NCI-H510A (cell line): Measurements from ENCODE around the gene ATP5F1A.

ENCODE experiments used
- DNase-seq: peaks from one replicate; lab custom pipeline; 2025; lab: John Stamatoyannopoulos, UW

ATP5F1A gene

DNA sequence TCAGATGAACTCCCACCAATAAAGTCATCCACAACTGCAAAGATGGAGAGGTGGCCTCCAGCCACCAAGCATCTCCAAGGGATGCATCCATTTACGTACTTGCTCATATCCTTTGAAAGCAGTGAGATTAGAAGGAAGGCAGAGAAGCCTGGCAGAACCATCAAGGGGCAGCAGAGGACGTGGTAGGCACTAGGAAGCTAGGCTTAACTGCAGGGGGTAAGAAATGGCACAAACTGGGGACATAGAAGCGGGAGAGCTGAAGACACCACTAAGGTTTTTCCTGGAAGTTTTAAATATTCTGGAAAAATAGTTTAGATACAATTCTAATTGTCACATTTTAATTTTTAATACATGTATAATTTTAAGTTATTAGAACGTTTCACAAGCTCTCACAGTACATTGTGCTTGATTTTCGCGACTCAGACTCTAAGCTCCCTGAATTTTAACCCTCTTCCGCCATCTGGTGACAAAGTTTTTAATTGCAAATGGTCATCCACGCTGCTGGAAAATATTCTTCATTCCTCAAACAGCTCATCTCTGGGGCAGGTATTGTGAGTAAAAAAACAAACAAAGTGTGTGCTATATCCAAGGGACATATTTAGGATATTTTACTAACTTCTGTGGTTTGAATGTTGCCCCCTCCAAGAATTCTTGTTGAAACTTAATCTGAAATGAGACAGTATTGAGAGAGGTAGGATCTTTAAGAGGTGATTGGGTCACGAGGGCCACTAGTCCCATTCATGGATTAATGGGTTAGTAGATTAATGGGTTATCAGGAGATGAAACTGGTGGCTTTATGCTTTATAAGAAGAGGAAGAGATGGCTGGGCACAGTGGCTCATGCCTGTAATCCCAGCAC is 24.4 kb downstream of the ATP5F1A start:
- no peak for DNase-seq

DNA sequence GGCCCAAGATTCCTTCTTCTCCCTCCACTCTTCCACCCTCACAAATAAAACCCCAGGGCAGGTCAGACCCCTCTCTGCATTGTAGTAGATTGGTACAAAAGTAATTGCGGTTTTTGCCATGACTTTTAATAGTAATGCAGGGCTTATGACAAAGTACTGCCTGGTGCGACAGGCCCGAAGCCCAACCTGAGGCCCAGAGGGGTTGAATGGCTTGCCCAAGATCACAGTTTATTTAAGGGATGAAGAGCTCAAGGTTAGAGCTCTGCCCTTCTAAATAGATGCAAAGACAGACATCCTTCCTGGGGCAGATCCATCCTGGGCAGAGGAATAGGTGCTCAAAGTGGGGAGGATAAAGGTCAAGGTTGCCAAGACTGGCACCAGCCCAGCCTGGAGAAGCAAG is 25.1 kb downstream of the ATP5F1A start:
- DNase-seq, result no peak

DNA sequence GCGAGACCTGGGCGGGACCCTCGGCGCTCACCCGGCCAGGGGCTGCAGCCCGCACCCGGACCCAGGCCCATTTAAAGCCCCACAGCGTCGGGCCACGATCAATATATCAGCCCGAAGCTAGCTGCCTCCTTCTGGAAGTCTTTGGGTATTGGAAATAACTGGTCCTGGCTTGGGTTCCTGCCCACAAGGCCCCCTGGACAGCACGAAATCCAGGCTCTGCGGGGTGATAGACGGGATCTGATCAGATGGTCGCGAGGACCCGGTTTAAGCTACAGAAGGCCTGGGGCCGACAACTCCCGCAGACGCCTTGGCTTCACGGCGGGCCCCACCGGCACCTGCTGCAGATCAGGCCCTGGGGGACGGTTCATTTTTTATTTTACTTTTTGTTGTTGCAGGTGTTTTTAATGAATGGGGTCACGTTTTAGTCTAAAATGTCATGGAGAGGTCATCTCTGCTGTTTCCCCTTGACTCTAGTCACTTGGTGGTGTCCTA is 25.7 kb downstream of the ATP5F1A start:
- no peak for DNase-seq

DNA sequence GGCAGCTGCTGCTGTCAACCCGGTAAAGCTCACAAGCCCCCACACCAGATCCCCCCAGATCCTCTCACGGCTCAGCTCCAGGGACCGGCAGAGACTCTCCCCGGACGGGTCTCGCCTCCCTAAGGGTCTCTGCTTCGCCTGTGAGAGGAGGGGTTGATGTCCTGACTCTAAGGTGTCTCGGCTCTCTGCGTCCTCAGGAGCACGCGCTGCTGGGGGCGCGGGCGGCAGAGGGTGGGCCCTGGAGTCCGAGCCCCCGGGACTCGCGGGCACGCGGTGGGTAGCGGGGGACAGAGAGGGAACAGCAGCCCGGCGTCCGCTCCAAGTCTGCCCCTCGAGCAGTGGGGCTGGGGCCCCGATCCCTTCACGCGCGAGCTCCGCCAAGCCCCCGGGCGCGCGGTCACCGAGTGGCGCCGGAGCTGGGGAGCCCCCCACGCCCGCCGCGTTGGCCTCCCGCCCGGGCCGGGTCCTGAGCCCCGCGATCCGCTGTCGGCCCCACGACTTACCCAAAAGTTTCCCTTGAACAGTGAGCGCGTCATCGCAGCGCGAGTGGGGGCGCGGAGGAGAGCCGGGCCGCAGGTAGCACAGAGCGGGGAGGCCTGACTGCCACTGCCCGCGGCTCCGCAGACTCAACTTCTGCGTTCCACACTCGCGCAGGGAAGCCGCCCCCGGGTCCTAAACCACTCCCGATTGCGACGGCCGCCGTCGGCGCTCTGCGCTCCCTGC is 26.3 kb downstream of the ATP5F1A start, which contains the start of gene PSTPIP2:
Gene PSTPIP2, minus strand, starts transcription at position 608 of the 723 bp plus-strand sequence. Its CDS starts 72 bp downstream, at position 536.
- DNase-seq, result no peak

DNA sequence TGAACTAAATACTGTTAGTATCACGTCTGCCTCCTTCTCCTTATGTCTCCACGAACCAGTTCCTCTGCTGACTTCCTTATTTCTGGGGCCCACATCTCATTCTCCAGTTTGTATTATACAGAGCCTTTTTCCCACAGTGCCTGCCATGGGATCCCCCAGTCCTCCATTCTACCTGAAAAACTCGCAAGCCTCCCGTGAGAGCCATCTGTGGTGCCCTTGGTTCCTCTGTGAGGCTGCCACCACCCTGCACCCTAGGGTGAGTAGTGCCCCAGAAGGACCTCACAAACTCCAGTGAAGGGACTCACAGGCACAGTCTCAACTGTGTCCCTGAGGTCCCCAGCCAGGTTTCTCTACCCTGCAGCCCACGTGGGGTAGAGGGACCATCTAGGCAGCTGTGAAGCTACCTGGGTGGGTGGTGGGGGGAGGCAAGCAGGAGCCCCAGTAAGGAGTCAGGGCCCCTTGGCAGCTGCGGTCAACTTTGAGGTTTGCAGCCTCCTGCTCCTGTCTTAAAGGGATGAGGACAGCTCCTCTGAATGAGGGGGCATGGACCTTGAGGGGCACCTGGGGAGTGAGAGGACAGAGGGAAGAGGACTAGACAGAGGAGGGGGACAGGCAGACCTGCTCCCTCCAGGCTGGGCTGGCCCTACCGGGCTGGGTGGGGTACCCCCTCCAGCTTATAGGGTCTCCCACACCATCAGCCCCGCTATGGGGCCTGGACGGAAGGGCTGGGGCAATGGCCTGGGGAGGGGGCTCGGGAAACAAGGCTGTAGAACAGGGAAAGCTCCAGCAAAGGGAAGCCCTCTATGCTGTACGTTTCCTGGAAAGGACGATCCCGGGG is 27.1 kb downstream of the ATP5F1A start:
- no peak for DNase-seq

DNA sequence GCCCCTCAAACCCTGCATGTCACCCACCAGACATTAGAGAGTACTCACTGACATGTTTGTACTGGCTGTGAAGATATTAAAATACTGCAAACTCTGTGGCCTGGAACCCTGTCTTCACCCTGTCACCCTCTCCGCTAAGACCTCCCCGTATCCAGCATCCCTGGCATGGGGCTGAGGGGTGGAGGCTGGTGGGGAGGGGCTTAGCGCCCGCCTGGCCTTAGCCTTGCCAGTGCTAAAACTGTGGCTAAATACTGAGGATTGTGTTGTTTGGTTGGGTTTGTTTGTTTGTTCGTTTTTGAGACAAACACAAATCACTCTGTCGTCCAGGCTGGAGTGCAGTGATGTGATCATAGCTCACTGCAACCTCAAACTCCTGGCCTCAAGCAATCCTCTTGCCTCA is 27.9 kb downstream of the ATP5F1A start:
- DNase-seq, result no peak

DNA sequence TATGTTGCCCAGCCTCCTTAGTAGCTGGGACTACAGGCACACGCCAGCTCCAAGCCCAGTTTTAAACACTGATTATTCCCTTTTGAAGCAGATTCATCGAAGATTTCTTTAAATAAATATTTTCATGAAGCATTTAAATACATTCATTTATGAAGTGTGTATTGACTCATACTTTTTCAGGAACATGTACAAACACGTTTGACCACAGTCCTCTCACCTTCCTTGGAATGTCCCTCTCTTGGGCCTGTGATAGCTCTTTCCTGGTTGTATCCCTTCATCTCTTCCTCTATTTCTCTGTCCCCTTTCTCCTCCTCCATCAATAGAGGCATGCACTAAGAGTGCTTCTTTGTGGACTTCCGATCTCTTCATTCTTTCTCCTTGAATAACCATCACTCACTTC is 28.6 kb downstream of the ATP5F1A start:
- no peak for DNase-seq

DNA sequence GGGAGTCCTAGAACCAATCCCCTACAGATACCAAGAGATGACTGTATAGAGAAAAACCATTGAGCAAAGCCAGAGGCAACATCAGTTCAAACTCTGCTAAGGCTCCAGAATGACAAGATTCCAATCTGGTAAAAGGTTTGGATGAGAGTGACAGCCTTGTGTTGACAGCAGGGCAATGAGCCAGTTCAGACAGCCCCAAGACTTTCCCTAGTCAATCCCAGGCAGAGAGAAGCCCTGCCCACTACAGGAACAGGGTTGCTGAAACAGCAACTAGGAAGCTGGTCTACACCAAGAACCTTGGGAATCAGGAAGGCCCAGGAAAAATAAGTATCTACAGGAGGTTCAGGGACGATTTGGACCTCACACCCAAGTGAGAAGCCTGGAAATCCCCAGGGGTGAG is 29.3 kb downstream of the ATP5F1A start:
- no peak for DNase-seq

DNA sequence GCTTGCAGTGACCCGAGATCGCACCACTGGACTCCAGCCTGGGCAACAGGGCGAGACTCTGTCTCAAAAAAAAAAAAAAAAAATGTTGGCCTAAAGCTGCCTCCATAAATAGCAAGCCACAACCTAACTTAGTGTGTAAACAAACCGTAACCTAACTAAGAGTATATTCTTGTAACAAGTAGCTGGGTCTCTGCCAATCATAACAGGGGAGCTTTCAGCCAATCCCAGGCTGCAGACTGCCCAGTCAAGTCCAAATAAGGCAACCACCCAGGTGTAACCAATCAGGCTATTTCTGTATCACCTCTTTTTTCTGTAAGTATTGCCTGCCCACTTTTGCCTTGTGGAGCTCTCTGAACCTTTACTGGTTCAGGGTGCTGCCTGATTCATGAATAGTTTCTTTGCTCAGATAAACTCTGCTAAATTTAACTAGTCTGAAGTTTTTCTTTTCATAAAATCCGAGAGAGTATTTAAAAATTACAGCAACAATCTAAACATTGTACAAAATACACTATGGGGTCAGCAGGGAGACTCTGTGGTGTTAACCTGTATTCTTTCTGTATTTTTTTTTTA is 30.6 kb downstream of the ATP5F1A start:
- no peak for DNase-seq

DNA sequence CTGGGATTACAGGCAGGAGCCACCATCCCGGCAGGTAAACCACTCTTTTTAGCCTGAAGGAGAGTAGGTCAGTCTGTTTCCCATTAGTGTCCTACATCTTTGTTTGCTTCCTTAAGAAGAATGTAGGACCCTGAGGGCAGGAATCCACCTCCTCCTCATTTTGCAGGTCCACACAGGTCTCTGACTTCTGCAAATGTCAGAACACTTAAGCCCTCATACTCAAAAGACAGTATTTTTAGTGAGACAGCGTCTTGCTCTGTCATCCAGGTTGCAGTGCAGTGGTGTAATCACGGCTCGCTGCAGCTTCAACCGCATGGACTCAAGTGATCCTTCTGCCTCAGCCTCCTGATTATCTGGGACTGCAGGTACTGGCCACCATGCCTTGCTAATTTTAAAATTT is 35.3 kb downstream of the ATP5F1A start:
- DNase-seq, result no peak

DNA sequence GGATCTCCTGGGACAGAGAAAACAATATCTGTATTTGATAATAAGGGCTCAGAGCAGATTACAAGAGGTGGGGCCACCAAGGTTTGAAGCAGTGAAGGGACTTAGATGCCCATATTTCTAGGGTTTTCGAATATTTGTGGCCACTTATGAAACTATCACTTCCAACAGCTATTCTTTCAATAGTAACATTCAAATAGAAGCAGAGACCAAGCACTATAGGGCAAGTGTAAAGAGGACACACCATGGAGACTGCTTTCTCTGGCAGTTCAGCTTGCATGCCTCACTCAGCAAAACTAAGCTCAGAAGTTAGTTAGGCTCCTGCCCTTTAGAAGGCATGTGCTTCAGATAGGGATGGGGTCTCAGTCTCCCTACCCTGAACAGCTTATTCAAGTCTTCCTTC is 36.3 kb downstream of the ATP5F1A start:
- no peak for DNase-seq

DNA sequence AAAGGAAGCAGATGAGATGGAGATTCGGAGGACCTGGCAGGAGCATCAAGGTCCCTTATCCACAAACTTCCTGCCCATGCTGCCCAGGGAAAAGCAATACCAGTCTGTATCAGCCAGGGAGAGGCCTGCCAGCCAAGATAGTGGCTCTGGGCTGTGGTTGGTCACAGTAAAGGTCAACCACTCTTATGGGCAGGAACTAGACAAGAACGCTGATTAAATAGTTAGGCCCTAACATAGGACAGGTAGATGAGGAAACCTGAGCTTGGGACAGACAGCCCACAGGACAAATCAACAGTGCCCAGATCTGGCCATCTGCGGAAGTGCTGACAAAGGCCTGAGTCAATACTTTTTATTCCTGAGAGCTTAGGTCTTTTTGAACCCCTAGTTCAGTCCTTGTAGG is 36.7 kb downstream of the ATP5F1A start:
- no peak for DNase-seq

DNA sequence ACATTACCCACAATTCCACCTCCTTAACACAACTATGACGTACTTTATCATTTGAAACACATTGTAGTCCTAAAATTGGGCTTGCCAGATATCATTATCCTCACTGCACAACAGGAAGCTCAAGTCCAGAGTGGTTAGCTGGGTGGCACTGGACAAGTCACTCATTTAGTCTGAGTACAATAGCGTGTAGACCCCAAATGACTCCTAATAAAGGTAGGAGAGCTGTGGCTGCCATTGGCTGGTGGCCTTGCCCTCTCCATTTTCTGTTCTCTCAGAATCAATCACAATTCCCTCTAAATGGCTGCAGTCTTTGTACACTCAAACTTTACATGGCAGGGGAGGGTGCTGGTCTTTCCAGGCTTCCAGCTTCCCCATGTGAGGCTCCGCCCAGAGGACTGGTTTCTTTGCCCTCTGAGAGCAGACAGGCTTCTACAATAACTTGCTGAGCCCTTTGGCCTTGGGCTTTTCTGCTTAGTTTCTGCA is 37.7 kb downstream of the ATP5F1A start:
- DNase-seq, result no peak

DNA sequence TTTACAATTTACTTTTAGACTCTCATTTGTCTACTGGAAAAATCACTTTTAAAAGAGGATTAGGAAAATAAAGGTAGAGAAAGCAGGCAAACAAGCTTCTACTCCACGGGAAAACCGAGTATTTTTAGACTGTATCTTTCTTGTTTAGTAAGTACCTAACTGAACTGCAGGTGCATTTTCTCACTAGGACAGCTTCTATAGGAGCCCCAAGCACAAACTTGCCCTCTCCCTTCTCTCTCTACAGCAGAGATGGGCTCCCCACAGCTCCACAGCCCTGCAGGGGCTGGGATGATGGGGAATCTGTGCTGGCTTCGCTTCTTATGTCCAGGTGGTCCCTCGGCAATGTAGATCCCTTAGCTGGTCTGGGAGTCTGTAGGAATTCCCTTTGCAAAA is 42.3 kb downstream of the ATP5F1A start:
- DNase-seq, result no peak

DNA sequence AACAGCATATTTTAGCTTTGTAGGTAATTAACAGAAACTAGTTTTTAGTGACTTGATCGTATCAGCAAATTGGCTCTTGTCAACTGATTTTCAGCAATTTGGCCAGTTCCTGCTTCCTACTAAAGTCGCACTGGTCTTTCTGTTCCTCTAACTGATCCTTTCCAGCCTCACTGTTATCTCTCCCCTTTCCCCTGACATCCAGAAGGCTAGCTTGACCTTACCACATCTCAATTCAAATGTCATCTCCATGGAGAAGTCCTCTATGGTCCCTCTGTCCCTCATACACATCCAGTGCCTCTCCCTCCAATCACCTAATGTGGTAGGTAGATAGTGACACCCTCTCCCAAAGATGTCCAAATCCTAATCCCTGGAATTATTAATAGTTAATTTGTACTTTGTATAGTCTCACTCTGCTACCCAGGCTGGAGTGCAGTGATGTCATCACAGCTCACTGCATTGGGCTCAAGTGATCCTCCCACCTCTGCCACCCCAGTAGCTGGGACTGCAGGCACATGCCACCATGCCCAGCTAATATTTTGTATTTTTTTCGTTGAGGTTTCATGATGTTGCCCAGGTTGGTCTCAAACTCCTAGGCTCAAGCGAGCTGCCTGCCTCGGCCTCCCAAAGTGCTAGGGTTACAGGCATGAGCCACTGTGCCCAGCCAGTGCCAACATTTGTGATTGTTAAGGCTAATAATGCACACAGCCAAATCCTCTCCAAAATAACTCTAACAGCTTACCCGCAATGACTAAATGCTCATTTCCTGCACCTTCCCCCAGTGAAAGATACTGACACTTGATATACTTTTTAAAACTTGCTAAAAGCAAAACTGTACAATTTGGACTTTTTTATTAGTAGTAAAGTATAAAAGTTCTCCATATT is 42.9 kb downstream of the ATP5F1A start:
- DNase-seq, result no peak

DNA sequence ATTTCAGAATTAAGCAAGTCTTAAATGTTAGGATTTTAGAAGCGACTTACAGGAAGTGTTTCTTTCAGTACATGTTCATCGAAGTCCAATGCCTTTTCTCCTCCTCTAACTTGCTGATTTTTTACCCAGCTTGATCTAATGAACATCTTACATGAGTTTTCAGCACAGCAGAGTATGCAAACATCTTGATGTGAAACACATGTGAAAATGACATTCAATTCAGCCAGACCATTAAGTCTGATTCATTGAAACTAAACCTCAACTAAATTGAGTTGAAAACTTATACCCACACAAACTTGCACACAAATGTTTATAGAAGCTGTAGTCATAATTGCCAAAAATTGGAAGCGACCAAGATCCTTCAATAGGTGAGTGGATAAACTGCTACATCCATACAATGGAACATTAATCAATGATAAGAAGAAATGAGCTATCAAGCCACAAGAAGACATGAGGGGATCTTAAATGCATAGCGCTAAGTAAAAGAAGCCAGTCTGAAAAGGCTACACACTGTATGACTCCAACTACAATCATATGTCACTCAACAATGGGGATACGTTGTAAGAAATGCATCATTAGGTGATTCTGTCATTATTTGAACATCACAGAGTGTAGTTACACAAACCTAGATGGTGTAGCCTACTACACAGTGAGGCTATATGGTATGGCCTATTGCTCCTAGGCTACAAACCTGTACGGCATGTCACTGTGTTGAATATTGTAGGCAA is 44.6 kb downstream of the ATP5F1A start:
- DNase-seq, result no peak

DNA sequence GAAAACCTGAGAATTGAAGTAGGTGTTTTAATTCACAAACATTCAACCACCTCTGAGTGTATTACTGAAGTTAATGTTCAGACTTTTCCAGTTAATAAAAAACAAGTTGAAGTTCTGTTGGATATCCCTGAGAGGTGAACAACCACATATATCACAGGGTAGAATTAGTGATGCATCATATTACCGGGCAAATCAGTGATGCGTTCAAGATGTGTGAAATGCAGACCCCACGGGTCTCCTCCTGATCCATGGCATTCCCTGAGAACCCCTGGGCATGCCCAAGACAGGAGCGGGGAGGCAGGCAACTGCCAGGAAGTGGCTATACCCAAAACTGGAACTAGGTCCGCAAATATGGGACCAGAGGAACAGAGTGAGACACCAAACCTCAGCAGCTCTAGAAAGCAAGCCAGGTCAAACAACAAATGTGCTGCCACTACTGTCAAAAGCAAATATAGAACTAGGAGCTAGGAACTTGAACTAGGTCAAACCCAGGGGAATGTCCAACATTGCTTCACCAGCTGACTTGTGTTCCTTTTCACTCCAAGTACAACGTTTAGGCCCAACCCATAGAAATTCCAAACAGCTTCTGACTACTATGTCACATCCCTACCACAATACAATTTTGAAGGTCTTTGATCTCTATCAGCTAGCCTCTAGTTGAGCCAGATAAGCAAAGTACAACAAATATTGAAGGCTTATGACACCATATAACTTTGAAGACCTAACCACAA is 46.2 kb downstream of the ATP5F1A start:
- no peak for DNase-seq

DNA sequence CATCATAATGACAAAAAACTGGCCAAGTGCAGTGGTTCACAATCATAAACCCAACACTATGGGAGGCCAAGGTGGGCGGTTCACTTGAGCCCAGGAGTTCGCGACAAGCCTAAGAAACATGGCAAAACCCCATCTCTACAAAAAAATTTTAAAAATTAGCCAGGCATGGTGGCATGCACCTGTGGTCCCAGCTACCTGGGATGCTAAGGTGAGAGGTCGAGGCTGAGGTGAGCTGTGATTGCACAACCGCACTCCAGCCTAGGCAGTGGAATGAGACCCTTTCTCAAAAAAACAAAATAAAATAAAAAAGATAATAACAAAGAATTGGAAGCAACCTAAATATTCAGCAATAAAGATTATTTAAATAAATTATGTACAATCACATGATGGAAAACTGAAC is 47.8 kb downstream of the ATP5F1A start:
- DNase-seq, result no peak

DNA sequence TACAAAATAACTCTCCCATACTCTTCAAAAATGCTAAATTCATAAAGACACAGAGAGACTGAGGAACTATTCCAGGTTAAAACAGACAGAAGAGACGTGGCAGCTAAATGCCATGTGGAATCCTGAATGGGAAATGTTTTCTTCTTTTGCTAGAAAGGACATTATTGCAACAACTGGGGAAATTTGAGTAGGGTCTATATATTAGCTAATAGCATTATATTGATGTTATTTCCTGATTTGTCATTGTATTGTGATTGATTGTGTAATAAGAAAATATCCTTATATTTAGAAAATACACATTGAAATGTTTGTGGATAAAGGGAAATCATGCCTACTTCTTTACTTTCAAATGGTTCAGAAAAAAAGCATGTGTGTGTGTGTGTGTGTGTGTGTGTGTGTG is 49.5 kb downstream of the ATP5F1A start:
- DNase-seq, result no peak
